GM20431 (cell line): Measurements from ENCODE around the gene FOXP1.

Source experiments
- in situ Hi-C: fragments of 300-500 bp; cut with MseI, MboI; formaldehyde crosslinking; loops from one replicate; pipeline ENCODE4 v1.15.0; 2020; ENCODE audit warnings: low sequenced_read_pairs; ENCODE audit not compliant: unreplicated experiment

Gene FOXP1

DNA sequence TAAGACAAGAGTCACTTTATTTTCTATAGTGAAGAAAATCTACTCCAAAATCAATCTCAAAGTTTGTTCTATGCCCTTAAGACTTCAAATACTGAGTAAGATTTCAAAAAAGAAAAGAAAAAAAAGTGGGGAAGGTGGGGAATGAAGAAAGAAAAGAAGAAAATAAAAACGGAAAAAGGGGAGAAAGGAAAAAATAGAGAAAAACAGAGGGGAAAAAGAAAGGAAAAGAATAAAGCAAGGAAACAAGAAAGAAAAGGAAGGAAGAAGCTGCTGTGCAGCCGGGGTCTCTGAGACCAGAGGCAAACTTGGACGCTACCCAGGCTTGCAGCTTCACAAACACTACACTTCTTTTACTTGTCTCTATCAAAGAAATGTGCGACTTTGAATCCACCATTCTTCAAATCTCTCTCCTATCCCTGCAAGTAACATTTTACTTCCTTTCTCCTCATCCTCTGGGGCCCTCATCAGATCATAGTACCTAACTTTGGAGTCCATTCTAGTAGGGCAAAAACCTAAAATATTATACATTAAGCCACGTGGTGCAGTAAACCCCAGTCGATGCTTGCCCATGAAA lies 279.8 kb downstream of the FOXP1 start:
- in situ Hi-C loops = no loop called here

DNA sequence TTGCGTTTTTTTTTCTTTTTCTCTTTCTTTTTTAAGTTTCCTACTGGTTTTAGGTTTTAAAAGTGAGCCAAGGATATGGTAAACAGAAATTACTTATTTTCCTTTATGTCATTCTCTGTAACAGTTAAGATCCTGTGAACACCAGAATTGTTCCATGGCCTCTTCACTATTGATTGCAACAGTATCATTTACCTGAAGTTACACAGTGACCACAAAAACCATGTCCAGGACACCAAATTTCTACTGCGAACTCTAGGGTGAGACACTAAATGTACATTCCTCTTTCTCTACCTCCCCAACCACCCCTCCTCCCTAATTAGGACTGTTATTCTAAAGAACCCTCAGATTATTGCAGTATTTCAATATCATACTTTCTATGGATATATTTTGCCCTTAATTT lies 280.9 kb downstream of the FOXP1 start:
- in situ Hi-C loops = no loop called here

DNA sequence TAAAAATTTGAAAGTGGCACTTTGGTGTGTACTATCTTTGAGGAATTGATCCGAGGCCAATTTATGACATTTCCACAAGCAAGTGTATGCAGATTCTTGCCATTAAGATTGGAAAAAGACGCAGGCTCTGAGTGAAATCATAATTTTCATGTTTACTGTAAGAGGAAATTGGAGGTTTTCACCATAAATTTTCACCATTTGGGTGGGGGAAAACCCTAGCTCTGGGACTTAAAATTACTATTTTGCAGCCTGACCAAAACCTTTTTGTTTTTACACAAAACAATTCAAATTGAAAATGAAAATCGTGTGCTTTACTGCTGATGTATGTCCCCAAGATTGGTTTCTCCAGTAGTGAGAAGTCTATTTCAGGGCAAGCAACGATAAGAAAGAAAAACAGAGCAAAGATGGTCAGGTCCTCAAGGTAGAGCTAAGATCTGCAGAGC lies 282.6 kb downstream of the FOXP1 start:
- in situ Hi-C loops = no loop called here

DNA sequence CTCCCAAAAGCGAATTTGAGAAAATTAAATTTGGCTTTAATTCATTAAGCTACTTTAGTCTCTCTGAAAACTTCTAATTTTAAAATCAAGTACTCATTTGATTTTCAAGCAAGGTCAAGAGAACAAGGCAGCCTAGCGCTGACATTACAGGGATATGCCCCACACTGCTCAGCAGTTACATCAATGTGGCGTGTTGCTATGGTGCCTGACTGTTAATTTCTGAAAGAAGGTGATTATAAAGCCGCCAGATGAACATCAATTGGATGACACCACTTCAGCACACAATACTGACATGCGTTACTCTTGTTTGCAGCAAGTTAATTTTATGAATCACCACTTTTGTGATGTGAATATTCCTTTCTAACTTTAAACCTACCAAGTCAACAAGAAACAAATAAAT lies 284.4 kb downstream of the FOXP1 start:
- in situ Hi-C loops = no loop called here

DNA sequence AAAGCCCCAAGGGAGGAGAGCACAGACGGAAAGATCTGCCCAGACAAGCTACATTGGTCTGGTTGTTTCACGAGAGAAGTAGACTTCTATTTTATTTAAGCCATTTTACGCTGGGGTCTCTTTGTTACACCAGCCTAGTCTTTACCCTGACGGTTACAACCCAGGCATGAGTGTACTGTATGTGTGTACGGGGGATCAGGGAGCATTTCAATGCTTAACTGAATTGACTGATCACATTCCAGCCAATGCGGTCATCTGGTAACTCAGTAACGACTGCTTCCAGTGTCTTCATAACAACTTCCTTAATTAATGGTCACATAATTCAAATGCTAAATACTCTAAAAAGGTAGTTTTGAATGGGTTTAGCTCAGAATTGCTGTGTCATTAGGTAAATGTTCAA lies 288.6 kb downstream of the FOXP1 start:
- in situ Hi-C loops = no loop called here

DNA sequence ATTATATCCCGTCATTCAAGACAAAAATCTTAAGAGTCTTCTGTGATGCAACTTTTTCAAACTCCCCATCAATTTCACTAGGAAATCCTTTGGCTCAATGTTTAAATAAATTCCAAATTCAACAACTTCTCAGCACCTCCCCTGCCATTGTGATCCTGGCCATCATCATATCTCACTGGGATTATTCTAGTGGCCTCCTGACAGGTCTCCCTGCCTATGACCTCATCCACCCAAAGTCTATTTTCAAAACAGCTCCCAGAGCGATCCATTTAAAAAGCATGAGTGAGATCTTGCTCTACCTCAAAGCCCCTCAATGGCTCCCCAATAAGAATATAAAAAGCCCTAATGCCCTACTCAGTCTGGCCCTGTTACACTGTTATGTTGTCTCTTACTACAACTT lies 293.2 kb downstream of the FOXP1 start:
- in situ Hi-C loops = no loop called here

DNA sequence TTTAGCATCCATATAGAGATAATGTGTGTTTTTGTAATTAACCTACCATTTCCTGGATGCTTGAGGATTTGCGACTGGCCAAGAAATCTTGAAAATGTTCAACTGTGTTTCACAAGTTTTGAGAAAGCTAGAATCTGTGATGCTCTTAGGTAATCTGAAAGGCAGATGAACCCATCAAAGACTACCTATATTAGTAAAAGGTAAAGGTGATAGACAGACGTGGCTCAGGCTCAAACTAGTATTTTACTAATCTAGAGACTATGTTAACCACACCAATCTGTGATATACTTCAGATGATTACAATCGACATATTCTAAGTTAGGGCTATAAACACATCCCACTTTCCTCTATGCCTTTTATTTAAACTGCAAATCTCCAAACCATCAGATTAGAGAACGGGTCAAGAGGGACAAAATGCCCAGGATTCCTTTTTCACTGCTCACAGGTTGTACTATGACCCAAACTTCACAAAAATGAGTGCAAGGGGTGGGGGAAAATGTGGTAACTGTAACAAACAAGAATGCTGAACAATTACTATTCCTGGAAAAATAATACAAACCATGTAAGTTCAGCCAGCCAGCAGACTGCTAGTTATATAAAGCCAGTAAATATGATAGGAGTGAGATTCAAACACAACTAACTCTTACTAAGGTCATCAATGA lies 295.1 kb downstream of the FOXP1 start:
- in situ Hi-C loops = no loop called here

DNA sequence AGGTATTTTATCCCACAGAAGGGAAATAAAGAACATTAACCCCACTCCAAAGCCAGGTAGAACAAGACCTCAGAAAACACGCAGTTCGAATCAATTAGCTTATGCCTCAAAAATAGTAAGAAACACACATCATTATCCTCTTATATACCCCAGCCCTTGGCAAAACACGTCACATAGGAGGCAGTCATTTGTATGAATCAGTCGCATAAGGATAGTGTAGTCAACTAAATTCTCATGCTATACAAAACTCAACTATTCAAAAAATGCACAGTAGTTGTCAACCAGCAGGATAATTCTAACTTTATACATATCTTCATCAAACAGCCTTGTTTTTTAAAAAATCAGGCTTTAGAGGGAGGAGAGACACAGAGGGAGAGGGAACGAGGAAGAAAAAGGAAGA lies 298.4 kb downstream of the FOXP1 start:
- in situ Hi-C loops = no loop called here

DNA sequence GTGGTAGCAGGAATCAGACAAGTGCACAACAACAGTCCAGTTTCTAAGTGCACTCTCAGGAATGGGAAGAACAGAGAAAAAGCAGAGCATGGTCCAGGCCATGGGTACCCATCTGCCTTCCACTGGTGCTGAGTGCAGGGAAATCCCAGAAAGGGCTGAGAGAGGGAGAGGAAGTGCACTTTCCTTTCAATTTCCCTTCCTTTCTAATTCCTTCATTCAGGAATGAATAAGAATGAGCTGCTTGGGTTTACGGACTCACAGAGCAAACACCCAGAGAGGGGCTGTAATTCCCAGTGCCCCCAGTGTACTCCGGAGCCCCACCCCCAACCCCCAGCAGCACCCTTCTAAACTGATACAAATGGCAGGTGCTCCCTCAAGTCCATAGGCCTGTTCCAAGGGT lies 300.6 kb downstream of the FOXP1 start:
- in situ Hi-C loops = no loop called here

DNA sequence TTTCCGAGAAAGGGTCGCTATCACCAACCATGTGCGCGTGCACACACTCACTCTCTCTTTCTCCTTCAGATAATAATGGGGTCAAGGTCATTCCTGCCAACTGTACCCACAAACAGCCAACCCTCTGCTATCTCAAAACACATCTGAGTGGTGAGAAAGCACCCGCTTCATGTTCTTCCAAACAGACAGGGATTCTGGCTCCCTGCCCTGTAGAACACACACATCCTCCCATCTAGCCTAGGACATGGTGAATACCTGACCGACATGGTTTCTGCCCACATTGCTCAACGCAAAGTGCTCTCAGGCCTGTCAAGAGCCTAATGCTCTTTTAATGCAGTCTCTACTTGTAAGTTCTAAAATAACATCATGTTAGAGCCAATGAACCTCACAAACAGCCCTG lies 302.2 kb downstream of the FOXP1 start:
- in situ Hi-C loops = no loop called here

DNA sequence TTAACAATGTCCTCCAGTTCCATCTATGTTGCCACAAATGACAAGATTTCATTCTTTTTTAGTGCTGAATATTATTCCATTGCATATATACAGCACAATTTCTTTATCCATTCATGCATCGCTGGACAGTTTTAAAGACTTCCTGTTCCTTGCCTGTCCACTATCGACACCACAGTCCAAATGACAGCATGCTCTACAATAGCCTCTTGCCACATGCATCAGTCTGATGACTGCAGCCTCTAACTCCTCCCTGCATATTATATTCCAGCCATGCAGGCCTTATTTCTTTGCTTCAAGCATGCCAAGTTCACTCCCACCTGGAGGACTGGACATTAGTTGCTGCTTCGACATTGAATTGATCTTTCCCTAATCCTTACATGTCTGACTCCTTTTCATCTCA lies 306.2 kb downstream of the FOXP1 start:
- in situ Hi-C loops = no loop called here

DNA sequence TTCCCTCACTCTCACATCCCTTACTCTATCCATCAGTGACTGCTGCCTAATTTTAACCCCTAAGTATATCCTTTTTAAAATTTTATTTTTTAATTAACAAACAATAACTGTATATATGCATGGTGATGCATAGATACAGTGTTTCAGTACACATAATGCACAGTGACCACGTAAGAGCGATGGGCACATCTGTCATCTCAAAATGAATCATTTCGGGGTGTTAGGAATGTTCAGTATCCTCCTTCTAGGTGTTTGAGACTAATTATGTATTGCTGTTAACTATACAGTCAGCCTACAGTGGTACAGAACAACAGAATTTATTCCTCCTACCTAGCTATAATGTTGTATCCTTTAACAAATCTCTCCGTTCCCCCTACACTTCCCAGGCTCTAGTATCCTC lies 307.0 kb downstream of the FOXP1 start:
- in situ Hi-C loops = no loop called here

DNA sequence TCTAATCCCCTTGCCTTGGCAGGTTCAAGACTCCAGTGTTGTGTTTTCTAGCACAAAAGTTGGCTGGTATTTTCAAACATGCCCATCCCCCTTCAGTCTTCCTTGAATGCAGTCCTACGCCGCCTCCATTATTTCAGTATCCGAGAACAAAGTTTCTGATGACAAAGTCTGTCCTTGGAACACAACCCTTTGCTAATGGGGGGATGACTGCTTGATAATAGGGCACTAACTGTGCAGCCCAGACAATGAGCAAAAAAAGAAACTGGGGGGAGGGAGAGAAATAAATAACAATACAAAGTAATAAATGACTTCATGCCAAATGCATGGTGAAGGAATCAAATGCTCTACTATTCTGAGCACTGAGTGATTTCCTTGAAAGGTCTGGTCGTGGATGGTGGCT lies 310.1 kb downstream of the FOXP1 start:
- in situ Hi-C loops = no loop called here

DNA sequence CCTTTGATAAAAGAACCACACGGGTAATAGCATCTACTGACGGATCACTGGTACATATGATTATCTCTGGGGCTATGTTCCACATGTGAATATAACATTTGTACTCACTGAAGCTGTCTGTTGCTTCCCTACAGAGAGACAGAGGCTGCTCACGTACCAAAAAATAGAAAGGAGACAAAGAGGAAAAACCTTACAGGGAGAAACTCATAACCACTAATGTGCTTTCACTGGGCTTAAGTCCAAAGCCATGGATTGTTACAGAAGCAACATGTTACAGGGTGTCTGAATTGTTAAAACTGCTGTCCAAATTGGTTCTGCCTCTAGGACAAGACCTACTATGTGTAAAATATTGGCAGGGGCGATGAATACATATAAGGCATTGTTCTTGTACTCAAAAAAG lies 311.9 kb downstream of the FOXP1 start:
- in situ Hi-C loops = no loop called here

DNA sequence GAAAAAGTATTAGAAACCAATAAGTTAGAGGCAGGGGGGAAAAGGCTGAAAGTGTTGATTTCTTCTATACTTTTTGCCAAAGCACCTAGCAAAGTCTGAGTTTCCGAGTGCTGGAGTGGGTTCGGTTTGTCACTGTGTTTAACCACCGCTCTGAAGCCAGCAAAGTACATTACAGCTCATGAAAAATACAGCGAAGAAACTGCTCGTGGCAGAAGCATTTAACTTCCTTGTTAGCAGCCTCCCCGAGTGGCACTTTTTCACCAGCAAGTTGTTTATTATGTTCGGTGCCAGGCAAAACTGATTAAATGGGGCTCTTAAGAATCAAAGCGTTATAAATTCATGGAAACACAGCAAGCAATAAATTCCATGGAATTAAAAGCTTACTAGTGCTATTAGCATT lies 313.6 kb downstream of the FOXP1 start:
- in situ Hi-C loops = no loop called here

DNA sequence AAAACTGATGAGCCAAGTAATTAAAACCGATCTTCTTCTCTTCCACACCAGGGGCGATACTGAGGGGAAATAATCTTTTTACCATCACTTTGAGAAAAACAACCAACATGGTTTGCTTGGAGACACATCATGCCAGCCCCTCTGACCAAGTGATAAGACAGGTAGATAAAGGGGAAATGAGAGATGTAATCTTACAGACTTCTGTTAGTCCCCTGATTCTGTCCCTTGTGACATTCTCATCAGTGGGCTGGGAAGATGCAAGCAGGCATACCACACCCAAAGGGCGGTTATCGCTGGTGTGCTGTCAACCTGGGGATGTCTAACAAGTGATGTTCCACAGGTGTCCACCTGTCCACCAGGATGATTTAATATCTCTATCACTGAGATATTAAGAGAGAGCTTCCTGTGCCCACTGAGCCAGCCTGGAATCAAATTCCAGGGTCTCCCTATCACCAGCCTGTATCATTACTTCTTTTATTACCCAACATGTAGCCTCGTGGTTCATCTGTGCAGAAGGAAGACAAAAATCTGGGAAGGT lies 315.0 kb downstream of the FOXP1 start:
- in situ Hi-C loops = no loop called here

DNA sequence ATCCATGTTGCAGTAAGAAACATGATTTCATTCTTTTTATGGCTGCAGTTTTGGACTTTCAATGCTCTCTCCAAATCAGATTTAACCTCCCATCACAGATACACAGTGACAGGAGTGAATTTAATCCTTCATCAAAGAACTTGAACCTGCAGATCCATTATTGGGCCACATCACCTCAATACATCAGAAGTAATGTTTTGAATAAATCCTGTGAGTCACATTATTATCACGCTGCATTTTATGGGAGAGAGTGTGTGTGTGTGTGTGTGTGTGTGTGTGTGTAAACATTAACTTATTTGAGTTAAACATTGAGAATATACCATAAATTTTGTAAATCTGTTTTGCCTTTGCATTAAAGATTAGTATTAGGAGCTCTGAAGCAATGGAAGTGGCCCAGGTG lies 316.7 kb downstream of the FOXP1 start:
- in situ Hi-C loops = no loop called here

DNA sequence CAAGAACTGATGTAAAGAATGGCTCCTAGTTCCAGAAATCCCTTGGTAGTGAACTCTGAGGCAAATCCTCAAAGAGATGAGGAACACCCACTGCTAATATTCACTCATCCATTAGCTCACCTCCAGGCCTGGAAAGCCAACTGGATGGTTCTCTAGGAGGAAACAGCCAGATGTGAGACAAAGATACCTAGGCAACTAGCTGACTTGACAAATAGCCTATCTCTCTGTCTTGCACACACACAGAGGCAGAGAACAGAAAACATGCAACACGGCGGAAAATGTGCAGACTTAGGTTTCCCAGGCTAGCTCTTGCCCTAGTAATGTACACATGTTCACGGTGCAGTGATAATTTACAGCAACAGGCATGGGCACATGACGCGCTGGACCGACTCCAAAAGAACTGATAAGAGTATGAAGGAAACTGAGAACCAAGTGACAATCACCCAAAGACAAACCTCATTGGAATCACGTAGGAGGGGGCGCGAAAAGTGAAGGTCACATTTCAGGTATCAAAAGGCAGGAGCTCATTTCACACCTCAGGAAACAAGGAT lies 318.1 kb downstream of the FOXP1 start:
- in situ Hi-C loops = no loop called here

DNA sequence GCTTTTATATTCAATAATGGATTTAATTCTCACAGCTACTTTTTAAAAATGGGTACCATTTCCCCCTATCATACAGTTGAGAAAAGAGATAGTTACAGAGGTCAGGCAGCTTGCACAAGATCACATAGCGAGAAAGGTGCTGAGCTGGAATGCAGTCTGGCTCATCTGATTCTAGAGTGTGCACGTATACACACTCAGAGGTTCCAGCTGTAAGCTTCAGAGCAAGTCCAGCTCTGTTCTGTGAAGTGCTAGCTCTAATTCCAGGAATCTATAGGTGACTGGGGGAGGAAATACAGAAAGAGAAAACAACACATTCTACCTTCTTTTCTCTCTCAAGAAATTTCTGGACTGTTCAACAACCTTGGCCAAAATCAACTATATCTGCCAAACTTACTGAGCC lies 318.7 kb downstream of the FOXP1 start:
- in situ Hi-C loops = no loop called here

DNA sequence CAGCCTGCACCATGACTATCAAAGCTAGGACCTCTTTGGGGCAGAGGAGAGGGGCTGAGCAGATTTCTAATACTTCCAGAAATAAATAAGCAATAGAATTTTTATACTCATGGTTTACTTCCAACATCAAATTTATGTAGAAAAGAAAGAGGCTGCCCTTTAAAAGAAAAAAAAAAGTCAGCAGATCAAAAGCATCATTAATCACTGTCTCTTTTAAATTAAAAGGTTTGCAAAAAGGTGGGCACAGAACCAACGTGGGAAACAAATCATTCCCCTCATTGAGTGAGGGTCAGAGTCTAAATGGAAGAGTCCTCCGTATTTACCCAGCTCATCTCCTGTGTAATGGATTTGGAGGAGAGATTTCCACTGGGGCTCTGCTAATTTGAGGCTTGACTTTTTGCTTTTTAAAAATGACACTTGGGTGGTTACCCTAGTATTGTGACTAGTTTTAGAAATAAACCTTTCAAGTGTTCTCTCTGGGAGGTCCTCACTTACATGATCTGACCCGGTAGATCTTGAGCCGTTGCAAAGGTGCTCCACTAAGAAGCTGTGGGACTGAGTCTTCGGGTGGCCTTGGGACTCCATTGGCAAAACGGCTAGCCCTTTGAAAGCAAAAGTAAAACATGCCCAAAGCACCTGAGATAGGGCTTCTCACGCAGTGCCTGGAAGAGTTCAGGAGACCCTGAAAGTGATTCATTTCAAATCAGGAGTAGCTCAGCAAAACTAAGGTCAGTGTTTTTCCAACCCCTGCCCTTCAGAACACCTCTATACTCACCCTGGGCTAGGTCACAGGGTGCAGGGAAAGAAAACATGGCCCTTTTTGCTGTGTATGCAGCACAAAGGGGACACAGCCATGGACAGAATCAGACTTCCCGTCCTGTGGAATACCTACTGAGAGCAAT lies 320.9 kb downstream of the FOXP1 start:
- in situ Hi-C loops = no loop called here

DNA sequence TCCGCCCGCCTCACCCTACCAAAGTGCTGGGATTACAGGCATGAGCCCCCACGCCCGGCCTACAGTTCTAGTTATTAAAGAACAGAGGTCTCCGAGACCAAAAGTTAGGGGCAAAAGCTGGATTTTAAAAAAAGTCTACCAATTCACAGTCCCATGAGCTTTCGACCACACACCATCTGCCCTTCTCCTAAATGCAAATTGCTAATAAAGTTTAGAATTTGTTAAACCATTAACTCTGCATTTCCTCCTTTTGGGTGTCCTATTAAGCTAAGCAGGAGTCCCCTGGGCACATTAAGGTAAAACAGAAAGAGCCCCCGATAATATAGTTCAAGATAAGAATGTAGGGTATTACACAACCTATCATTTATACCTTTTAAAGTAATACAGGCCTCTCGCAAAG lies 322.7 kb downstream of the FOXP1 start:
- in situ Hi-C loops = no loop called here
